ENCODE results near the gene TESPA1. TPM values are rescaled to one million over a fixed set of nuclear protein-coding genes. Genes with fewer than 3 reads are reported as not detected.
"Not testable (repeated sequence)": the region's sequence is repeated elsewhere in the genome, so short reads cannot be mapped to it uniquely, and the experiment has no call there.

Gene TESPA1
- total RNA-seq, 1 experiment from 2014 or later, result 35.1 TPM

DNA sequence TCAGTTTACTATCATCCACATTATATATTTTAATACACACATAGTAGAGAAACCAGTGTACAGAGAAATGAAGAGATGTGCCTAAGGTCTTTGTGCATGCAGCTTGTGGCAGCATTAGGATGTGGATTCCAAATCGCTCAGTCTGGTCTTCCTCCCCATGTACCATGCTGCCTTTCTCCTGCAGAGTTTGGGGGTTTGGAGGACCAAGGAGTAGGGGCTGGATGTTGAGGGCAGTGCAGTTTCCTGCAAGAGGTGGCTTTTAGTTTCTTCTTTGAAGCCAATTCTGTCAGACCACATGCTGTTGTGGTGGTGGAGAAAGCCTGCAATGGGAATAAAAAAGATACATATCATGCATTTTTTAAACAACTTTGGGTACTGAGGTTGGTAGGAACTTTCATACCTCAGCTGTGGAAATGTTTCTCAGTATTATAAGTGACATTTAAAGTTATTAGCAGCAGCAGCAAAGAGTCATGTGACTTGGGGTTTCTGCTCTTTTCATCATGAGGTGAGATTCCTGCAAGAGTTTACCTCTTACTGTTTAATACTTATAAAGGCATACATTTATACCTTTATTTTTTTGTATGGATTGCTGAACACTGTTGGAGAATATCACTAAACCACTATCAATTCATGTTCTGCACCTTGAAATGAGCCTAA is 34.4 kb downstream of the TESPA1 start:
- Histone ChIP-seq H3K79me2 (ENCODE audit: low read length) (no peaks in the 10 kb centered on the region), H3K4me3 (ENCODE audit: low read length) (no peak overlapping the region), H3K27me3 (ENCODE audit: low read length) (no peaks in the 10 kb centered on the region), H3K27ac (ENCODE audit: low read length) (no peak overlapping the region), H3K4me2 (ENCODE audit: low read depth, low read length, poor library complexity, severe bottlenecking) (no peak overlapping the region), H3K4me1 (ENCODE audit: low read length) (peaks cover 1% of the 10 kb centered on the region; the same call in 1 of the 2 replicates), H3K9me3 (ENCODE audit: low read length) (no peaks in the 10 kb centered on the region), H3K9ac (ENCODE audit: low read length) (no peak overlapping the region), H3K9me2 (replicated peaks; ENCODE audit: insufficient read depth, low read length) (no peaks in the 10 kb centered on the region), H4K20me1 (ENCODE audit: insufficient read depth, low read depth, low read length) (no peaks in the 10 kb centered on the region), H2AFZ (ENCODE audit: low read length) (no peak overlapping the region), H3K36me3 (ENCODE audit: insufficient read depth, low read length) (peaks cover 16% of the 10 kb centered on the region; the same call in 1 of the 2 replicates)
- DNase-seq, result no peak

DNA sequence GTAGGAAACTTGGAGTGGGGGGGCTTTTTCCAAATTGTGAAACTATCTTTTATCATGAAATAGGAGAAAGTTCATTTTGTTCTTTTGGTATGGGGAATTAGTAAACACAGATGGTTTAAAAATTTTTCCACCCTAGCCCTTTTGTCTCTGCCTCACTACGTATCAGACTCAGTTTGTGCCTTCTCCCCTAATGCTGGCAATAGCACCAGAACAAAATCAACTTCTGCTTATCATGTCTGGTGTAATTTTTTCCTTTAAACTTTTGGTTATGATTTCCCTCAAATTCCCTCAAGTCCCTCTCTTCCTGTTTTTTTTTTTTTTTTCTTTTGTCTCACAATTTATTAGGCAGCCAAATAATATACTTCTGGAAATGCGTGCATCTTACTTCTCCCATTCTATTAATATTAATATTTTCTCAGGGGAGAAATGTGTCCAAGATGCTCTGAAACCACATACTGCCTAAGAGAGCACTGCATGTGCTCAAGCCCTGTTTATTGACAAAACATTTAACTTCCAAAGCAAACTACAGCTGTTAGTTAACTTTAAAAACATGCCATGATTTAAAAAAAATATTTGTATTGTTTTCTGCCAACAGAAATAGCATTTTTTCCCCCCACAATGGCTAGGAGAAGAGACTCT is 35.4 kb downstream of the TESPA1 start:
- Histone ChIP-seq H3K9me3 (ENCODE audit: low read length) (no peaks in the 10 kb centered on the region), H2AFZ (ENCODE audit: low read length) (no peak overlapping the region), H4K20me1 (ENCODE audit: insufficient read depth, low read depth, low read length) (no peaks in the 10 kb centered on the region), H3K4me3 (ENCODE audit: low read length) (no peak overlapping the region), H3K9ac (ENCODE audit: low read length) (no peak overlapping the region), H3K79me2 (ENCODE audit: low read length) (no peaks in the 10 kb centered on the region), H3K9me2 (replicated peaks; ENCODE audit: insufficient read depth, low read length) (no peaks in the 10 kb centered on the region), H3K27ac (ENCODE audit: low read length) (no peak overlapping the region), H3K4me2 (ENCODE audit: low read depth, low read length, poor library complexity, severe bottlenecking) (no peak overlapping the region), H3K4me1 (ENCODE audit: low read length) (no peaks in the 10 kb centered on the region), H3K27me3 (ENCODE audit: low read length) (no peaks in the 10 kb centered on the region), H3K36me3 (ENCODE audit: insufficient read depth, low read length) (peaks cover 8% of the 10 kb centered on the region; the same call in 1 of the 2 replicates)
- DNase-seq, result no peak

DNA sequence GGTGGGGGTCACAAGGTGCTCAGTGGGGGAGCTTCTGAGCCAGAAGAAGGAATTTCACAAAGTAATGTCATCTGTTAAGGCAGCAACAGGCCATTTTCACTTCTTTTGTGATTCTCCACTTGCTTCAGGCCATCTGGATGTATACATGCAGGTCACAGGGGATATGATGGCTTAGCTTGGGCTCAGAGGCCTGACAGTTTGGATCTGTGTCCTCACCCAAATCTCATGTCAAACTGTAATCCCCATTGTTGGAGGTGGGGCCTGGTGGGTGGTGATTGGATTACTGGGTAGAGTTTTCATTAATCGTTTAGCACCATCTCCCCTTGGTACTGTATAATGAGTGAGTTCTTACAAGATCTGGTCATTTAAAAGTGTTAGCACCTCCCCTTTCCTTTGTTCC is 36.4 kb downstream of the TESPA1 start:
- no peak overlapping the region for H3K4me2 ChIP-seq (ENCODE audit: low read depth, low read length, poor library complexity, severe bottlenecking)
- H3K9ac ChIP-seq (ENCODE audit: low read length), result no peak overlapping the region
- no peaks in the 10 kb centered on the region for H3K27me3 ChIP-seq (ENCODE audit: low read length)

DNA sequence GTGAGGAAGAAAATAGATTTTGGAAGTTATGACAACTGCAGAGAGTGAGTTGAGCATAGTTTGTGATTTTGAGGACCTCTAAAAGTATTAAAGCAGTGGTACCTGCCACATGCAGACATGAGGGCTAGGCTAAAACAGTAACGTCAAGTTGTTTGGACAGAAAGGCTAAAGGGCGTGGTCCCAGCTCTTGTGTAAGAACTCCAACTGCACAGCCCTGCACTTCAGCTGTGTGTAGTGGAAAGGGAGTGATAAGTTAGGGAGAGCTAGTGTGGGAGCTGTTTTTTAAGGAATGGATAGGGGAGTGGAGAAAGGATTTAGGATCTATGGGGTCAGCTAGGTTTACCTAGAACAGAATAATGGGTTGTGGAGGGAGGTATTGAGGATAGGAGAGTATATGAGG is 39.5 kb downstream of the TESPA1 start:
- Histone ChIP-seq H3K79me2 (ENCODE audit: low read length) (no peaks in the 10 kb centered on the region), H2AFZ (ENCODE audit: low read length) (no peak overlapping the region)

More for the DNA sequence above, 36.4 kb downstream of the TESPA1 start:
- peaks cover 4% of the 10 kb centered on the region; the same call in 1 of the 2 replicates for H3K36me3 ChIP-seq (ENCODE audit: insufficient read depth, low read length)
- no peak overlapping the region for H2AFZ ChIP-seq (ENCODE audit: low read length)
- H3K27ac ChIP-seq (ENCODE audit: low read length), result no peak overlapping the region
- no peaks in the 10 kb centered on the region for H3K4me1 ChIP-seq (ENCODE audit: low read length)
- no peaks in the 10 kb centered on the region for H3K79me2 ChIP-seq (ENCODE audit: low read length)
- no peak for DNase-seq
- H3K9me2 ChIP-seq (replicated peaks; ENCODE audit: insufficient read depth, low read length), result no peaks in the 10 kb centered on the region
- no peaks in the 10 kb centered on the region for H3K9me3 ChIP-seq (ENCODE audit: low read length)
- H4K20me1 ChIP-seq (ENCODE audit: insufficient read depth, low read depth, low read length), result no peaks in the 10 kb centered on the region
- H3K4me3 ChIP-seq (ENCODE audit: low read length), result no peak overlapping the region

DNA sequence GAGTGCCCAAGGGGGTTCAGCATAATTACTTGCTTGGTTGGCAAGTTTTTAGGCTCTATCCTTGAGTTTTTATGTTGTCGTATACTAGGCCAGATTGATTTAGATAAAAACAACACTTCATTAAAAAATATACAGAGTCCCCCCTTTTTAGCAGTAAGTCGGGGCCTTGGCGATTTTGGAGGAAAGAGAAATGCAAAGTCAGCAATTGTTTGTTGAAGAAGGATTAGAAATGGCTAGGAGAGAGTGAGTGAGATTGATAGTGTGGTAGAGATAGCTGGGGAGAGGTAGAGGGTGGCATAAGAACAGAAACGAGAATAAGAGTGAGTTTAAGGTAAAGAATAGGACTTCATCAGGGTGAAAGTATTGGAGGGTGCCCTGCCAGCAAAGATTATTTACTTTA is 41.3 kb downstream of the TESPA1 start:
- H3K4me1 ChIP-seq (ENCODE audit: low read length); H3K79me2 ChIP-seq (ENCODE audit: low read length); H3K27me3 ChIP-seq (ENCODE audit: low read length); H2AFZ ChIP-seq (ENCODE audit: low read length); H3K9me3 ChIP-seq (ENCODE audit: low read length); DNase-seq; H3K9me2 ChIP-seq (replicated peaks; ENCODE audit: insufficient read depth, low read length); H3K27ac ChIP-seq (ENCODE audit: low read length); H4K20me1 ChIP-seq (ENCODE audit: insufficient read depth, low read depth, low read length); H3K4me3 ChIP-seq (ENCODE audit: low read length); H3K9ac ChIP-seq (ENCODE audit: low read length); H3K36me3 ChIP-seq (ENCODE audit: insufficient read depth, low read length); H3K4me2 ChIP-seq (ENCODE audit: low read depth, low read length, poor library complexity, severe bottlenecking): not testable (repeated sequence)

More for the DNA sequence above, 39.5 kb downstream of the TESPA1 start:
- no peaks in the 10 kb centered on the region for H3K27me3 ChIP-seq (ENCODE audit: low read length)
- no peak overlapping the region for H3K9ac ChIP-seq (ENCODE audit: low read length)
- H3K27ac ChIP-seq (ENCODE audit: low read length), result no peak overlapping the region
- H3K4me3 ChIP-seq (ENCODE audit: low read length), result no peak overlapping the region
- no peaks in the 10 kb centered on the region for H3K9me3 ChIP-seq (ENCODE audit: low read length)
- H3K36me3 ChIP-seq (ENCODE audit: insufficient read depth, low read length), result no peaks in the 10 kb centered on the region; the same call in 1 of the 2 replicates
- H3K4me2 ChIP-seq (ENCODE audit: low read depth, low read length, poor library complexity, severe bottlenecking), result no peak overlapping the region
- H4K20me1 ChIP-seq (ENCODE audit: insufficient read depth, low read depth, low read length), result no peaks in the 10 kb centered on the region
- no peaks in the 10 kb centered on the region for H3K4me1 ChIP-seq (ENCODE audit: low read length)
- H3K9me2 ChIP-seq (replicated peaks; ENCODE audit: insufficient read depth, low read length), result no peaks in the 10 kb centered on the region
- no peak for DNase-seq

DNA sequence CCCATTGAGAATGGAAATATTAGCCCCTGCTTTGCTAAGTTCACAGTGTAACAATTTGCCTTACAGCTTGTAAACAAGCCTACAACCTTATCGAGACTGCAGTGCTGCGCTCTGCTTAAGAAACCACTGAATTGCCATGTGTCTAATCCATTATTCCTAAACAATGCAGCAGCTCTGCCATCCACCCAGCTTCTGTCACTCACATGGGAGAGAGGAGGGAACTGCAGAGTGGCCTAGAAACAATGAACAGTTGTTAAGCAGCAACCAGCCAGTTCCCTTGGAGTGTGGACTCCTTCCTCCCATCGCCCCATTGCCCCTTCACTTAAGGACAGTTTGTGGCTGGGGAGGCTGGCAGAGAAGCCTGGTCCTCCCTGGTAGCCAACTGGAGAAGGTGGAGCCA is 42.9 kb downstream of the TESPA1 start:
- no peak for DNase-seq
- Histone ChIP-seq H3K79me2 (ENCODE audit: low read length) (no peaks in the 10 kb centered on the region), H3K4me1 (ENCODE audit: low read length) (no peaks in the 10 kb centered on the region), H3K9me2 (replicated peaks; ENCODE audit: insufficient read depth, low read length) (no peaks in the 10 kb centered on the region), H3K4me3 (ENCODE audit: low read length) (no peak overlapping the region), H3K27ac (ENCODE audit: low read length) (no peak overlapping the region), H3K9me3 (ENCODE audit: low read length) (no peaks in the 10 kb centered on the region), H4K20me1 (ENCODE audit: insufficient read depth, low read depth, low read length) (no peaks in the 10 kb centered on the region), H3K27me3 (ENCODE audit: low read length) (no peaks in the 10 kb centered on the region), H2AFZ (ENCODE audit: low read length) (no peak overlapping the region), H3K9ac (ENCODE audit: low read length) (no peak overlapping the region), H3K4me2 (ENCODE audit: low read depth, low read length, poor library complexity, severe bottlenecking) (no peak overlapping the region), H3K36me3 (ENCODE audit: insufficient read depth, low read length) (no peaks in the 10 kb centered on the region)

DNA sequence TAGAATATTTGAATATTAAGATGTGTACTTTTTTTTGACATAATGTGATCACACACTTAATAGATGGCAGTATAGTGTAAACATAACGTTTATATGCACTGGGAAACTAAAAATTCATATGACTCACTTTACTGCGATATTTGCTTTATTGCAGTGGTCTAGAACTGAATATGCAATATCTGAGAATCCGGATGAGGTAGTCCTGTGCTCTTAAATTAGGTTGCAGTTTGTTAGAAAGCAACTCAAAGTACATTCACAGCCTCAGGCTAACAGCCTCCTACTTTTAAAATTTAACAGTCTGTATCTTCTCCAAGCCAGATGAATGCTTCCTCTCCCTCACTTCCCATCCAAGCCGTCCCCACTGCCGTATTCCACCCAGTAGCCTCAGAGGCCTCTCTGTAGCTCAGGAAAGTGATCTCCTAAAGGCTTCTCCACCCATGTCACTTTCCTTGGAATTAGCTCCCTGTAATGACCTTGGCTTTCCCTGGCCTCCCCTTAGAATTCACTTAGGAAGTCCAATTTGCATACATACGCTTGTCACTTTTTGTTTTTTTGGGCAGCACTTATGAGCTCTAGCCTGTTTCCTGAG is 43.7 kb downstream of the TESPA1 start:
- Histone ChIP-seq H3K79me2 (ENCODE audit: low read length) (no peaks in the 10 kb centered on the region), H4K20me1 (ENCODE audit: insufficient read depth, low read depth, low read length) (no peaks in the 10 kb centered on the region), H3K9ac (ENCODE audit: low read length) (no peak overlapping the region), H3K9me3 (ENCODE audit: low read length) (no peaks in the 10 kb centered on the region), H3K4me3 (ENCODE audit: low read length) (no peak overlapping the region), H3K36me3 (ENCODE audit: insufficient read depth, low read length) (no peaks in the 10 kb centered on the region), H3K4me2 (ENCODE audit: low read depth, low read length, poor library complexity, severe bottlenecking) (no peak overlapping the region), H3K27ac (ENCODE audit: low read length) (no peak overlapping the region), H3K27me3 (ENCODE audit: low read length) (no peaks in the 10 kb centered on the region), H3K9me2 (replicated peaks; ENCODE audit: insufficient read depth, low read length) (no peaks in the 10 kb centered on the region), H2AFZ (ENCODE audit: low read length) (no peak overlapping the region), H3K4me1 (ENCODE audit: low read length) (no peaks in the 10 kb centered on the region)
- no peak for DNase-seq

DNA sequence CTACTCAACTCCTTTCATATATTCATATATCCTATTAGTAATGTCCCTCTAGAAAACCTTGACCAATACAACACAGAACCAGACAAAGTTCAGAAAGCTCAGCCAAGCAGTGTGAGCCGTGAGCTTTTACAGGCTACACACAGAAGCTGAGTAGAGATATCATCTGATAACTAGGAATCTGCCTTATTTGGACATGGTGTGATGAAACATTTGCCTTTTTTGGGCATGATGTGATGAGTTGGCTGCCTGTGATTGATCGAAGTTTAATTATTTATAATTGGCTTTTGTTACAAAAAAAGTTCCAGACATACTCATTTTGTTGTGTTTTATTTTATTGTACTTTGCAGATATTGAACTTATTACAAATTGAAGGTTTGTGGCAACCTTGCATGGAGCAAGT is 46.6 kb downstream of the TESPA1 start:
- no peak for DNase-seq
- Histone ChIP-seq H3K4me3 (ENCODE audit: low read length) (no peak overlapping the region), H3K36me3 (ENCODE audit: insufficient read depth, low read length) (no peaks in the 10 kb centered on the region), H3K9me3 (ENCODE audit: low read length) (no peaks in the 10 kb centered on the region), H3K27me3 (ENCODE audit: low read length) (no peaks in the 10 kb centered on the region), H3K9ac (ENCODE audit: low read length) (no peak overlapping the region), H4K20me1 (ENCODE audit: insufficient read depth, low read depth, low read length) (no peaks in the 10 kb centered on the region), H3K4me1 (ENCODE audit: low read length) (no peaks in the 10 kb centered on the region), H3K27ac (ENCODE audit: low read length) (no peak overlapping the region), H3K9me2 (replicated peaks; ENCODE audit: insufficient read depth, low read length) (no peaks in the 10 kb centered on the region), H2AFZ (ENCODE audit: low read length) (no peak overlapping the region), H3K4me2 (ENCODE audit: low read depth, low read length, poor library complexity, severe bottlenecking) (no peak overlapping the region), H3K79me2 (ENCODE audit: low read length) (no peaks in the 10 kb centered on the region)
